HepG2 (cell line): ENCODE results near the gene NELFCD. TPM values are rescaled to one million over a fixed set of nuclear protein-coding genes. Genes with fewer than 3 reads are reported as not detected.

Experiments
- ATRX ChIP-seq: sonication (generic); formaldehyde crosslinking; IDR thresholded peaks from 2 replicates; pipeline ENCODE4 v1.4.0; 2020; ENCODE audit warnings: missing genetic modification reagents, borderline replicate concordance
- BRCA1 ChIP-seq: sonication (generic); formaldehyde crosslinking; IDR thresholded peaks from 2 replicates; pipeline ENCODE4 v1.4.0; 2020; ENCODE audit warnings: missing genetic modification reagents
- CHCHD3 ChIP-seq: sonication (generic); formaldehyde crosslinking; IDR thresholded peaks from 2 replicates; pipeline ENCODE4 v1.8.0; 2022; ENCODE audit warnings: mild to moderate bottlenecking, missing genetic modification reagents, moderate library complexity
- FOXO1 ChIP-seq: sonication (generic); formaldehyde crosslinking; IDR thresholded peaks from 2 replicates; pipeline ENCODE4 v1.4.0; 2020; ENCODE audit warnings: missing genetic modification reagents
- FOXP1 ChIP-seq, 2 experiments: fragments of 450-650 bp in 1 of 2; IDR thresholded peaks; 2 replicates each; pipeline ENCODE4 v1.6.1; 2017 to 2018; ENCODE audit warnings: antibody characterized with exemption in 1 of 2
- HCFC1 ChIP-seq: fragments of 150-350 bp; IDR thresholded peaks from 2 replicates; pipeline ENCODE4 v1.6.1; 2014; ENCODE audit warnings: low read depth, low read length
- KDM1A ChIP-seq: IDR thresholded peaks from 2 replicates; pipeline ENCODE4 v1.6.1; 2016; ENCODE audit warnings: missing compliant biosample characterization
- KLF15 ChIP-seq: sonication (generic); formaldehyde crosslinking; IDR thresholded peaks from 2 replicates; pipeline ENCODE4 v1.8.1; 2023; ENCODE audit warnings: borderline replicate concordance, mild to moderate bottlenecking, inconsistent platforms, missing genetic modification reagents, mixed read lengths
- MEF2D ChIP-seq: sonication (generic); formaldehyde crosslinking; IDR thresholded peaks from 2 replicates; pipeline ENCODE4 v1.5.1; 2020; ENCODE audit warnings: mild to moderate bottlenecking, missing genetic modification reagents
- MIXL1 ChIP-seq: IDR thresholded peaks from 2 replicates; pipeline ENCODE4 v1.6.1; 2016
- MTF1 ChIP-seq: sonication (generic); formaldehyde crosslinking; IDR thresholded peaks from 2 replicates; pipeline ENCODE4 v1.5.0; 2020; ENCODE audit warnings: missing genetic modification reagents
- NFKBIZ ChIP-seq: IDR thresholded peaks from 2 replicates; pipeline ENCODE4 v1.6.1; 2018; ENCODE audit warnings: missing genetic modification reagents, missing compliant biosample characterization
- PLRG1 ChIP-seq: fragments of 450-650 bp; conservative IDR thresholded peaks from 2 replicates; pipeline ENCODE4 v1.6.1; 2016
- SMARCC2 ChIP-seq: fragments of 450-650 bp; IDR thresholded peaks from 2 replicates; pipeline ENCODE4 v1.6.1; 2017; ENCODE audit warnings: antibody characterized with exemption, mild to moderate bottlenecking
- SMC3 ChIP-seq: IDR thresholded peaks from 2 replicates; pipeline ENCODE4 v1.6.1; 2011; ENCODE audit warnings: low read length, improper control_type of control experiment
- SP1 ChIP-seq, 2 experiments: fragments of 450-650 bp in 1 of 2; sonication (generic) in 1 of 2; formaldehyde crosslinking in 1 of 2; IDR thresholded peaks; 2 replicates each; pipeline versions ENCODE4 v1.4.0 to v1.6.1; 2016 to 2020; ENCODE audit warnings: missing genetic modification reagents in 1 of 2
- SP4 ChIP-seq: sonication (generic); formaldehyde crosslinking; IDR thresholded peaks from 2 replicates; pipeline ENCODE4 v1.8.1; 2023; ENCODE audit warnings: mild to moderate bottlenecking, missing genetic modification reagents
- TCF7 ChIP-seq: sonication (generic); IDR thresholded peaks from 2 replicates; pipeline ENCODE4 v1.6.1; 2016; ENCODE audit warnings: antibody characterized with exemption, low read depth
- ZBTB3 ChIP-seq: sonication (generic); formaldehyde crosslinking; IDR thresholded peaks from 2 replicates; pipeline ENCODE4 v1.4.0; 2020; ENCODE audit warnings: low read depth, mild to moderate bottlenecking, moderate library complexity, missing genetic modification reagents, borderline replicate concordance
- ZBTB38 ChIP-seq: sonication (generic); formaldehyde crosslinking; IDR thresholded peaks from 2 replicates; pipeline ENCODE4 v1.5.1; 2020; ENCODE audit warnings: mild to moderate bottlenecking, missing genetic modification reagents
- ZFP82 ChIP-seq: sonication (generic); formaldehyde crosslinking; IDR thresholded peaks from 2 replicates; pipeline ENCODE4 v1.5.1; 2020; ENCODE audit warnings: mild to moderate bottlenecking, missing genetic modification reagents, borderline replicate concordance
- ZKSCAN5 ChIP-seq: sonication (generic); formaldehyde crosslinking; IDR thresholded peaks from 2 replicates; pipeline ENCODE4 v1.5.1; 2020; ENCODE audit warnings: mild to moderate bottlenecking, missing genetic modification reagents
- ZMYM3 ChIP-seq: sonication (generic); formaldehyde crosslinking; IDR thresholded peaks from 2 replicates; pipeline ENCODE4 v1.5.1; 2020; ENCODE audit warnings: mild to moderate bottlenecking, missing genetic modification reagents
- ZNF253 ChIP-seq: sonication (generic); formaldehyde crosslinking; IDR thresholded peaks from 2 replicates; pipeline ENCODE4 v1.8.0; 2022; ENCODE audit warnings: mild to moderate bottlenecking, missing genetic modification reagents, borderline replicate concordance
- ZNF296 ChIP-seq: sonication (generic); formaldehyde crosslinking; conservative IDR thresholded peaks from 2 replicates; pipeline ENCODE4 v1.5.0; 2020; ENCODE audit warnings: mild to moderate bottlenecking, missing genetic modification reagents
- ZNF3 ChIP-seq: IDR thresholded peaks from 2 replicates; pipeline ENCODE4 v1.7.0; 2017; ENCODE audit warnings: inconsistent platforms
- ZNF337 ChIP-seq: sonication (generic); formaldehyde crosslinking; IDR thresholded peaks from 2 replicates; pipeline ENCODE4 v1.5.1; 2020; ENCODE audit warnings: missing genetic modification reagents, low read depth, mild to moderate bottlenecking, borderline replicate concordance
- ZNF432 ChIP-seq: sonication (generic); formaldehyde crosslinking; IDR thresholded peaks from 2 replicates; pipeline ENCODE4 v1.5.0; 2020; ENCODE audit warnings: missing genetic modification reagents, mild to moderate bottlenecking, borderline replicate concordance
- ZNF468 ChIP-seq: sonication (generic); formaldehyde crosslinking; IDR thresholded peaks from 2 replicates; pipeline ENCODE4 v1.8.0; 2022; ENCODE audit warnings: mild to moderate bottlenecking, moderate library complexity, missing genetic modification reagents
- ZNF558 ChIP-seq: sonication (generic); formaldehyde crosslinking; IDR thresholded peaks from 2 replicates; pipeline ENCODE4 v1.9.0; 2022; ENCODE audit warnings: mild to moderate bottlenecking, missing genetic modification reagents, borderline replicate concordance
- ZNF749 ChIP-seq: sonication (generic); formaldehyde crosslinking; IDR thresholded peaks from 2 replicates; pipeline ENCODE4 v1.8.0; 2022; ENCODE audit warnings: mild to moderate bottlenecking, missing genetic modification reagents, moderate library complexity, borderline replicate concordance
- ZNF773 ChIP-seq: sonication (generic); formaldehyde crosslinking; IDR thresholded peaks from 2 replicates; pipeline ENCODE4 v1.4.0; 2020; ENCODE audit warnings: missing genetic modification reagents, borderline replicate concordance
- ZNF775 ChIP-seq: sonication (generic); formaldehyde crosslinking; IDR thresholded peaks from 2 replicates; pipeline ENCODE4 v1.4.0; 2020; ENCODE audit warnings: missing genetic modification reagents, mild to moderate bottlenecking, moderate library complexity, borderline replicate concordance
- polyA plus RNA-seq, 8 experiments: library from polyadenylated mRNA; depleted of rRNA in 3 of 8; stranded (reverse) in 7 of 8; unstranded in 1 of 8; fragments of >200 nt; fragmentation: Illumina TruSeq in 4 of 8; extraction: Trizol in 4 of 8; gene quantifications; 2 replicates each; pipeline versions ENCODE4 v1.2.1 to v1.2.3, GENCODE V29; 2011 to 2016; ENCODE audit warnings: low read depth in 4 of 8, missing spikeins in 1 of 8, mixed read lengths in 1 of 8; ENCODE audit not compliant: insufficient read depth in 1 of 8
- total RNA-seq, 5 experiments: library from RNA; depleted of rRNA; stranded (reverse); fragments of >200 nt; fragmentation: Illumina TruSeq; extraction: Trizol; gene quantifications; 2 replicates each; pipeline ENCODE4 v1.2.3, GENCODE V29; 2016; ENCODE audit warnings: low read depth in 1 of 5
- TF ChIP-seq, protein P1 (sequence below): sonication (generic); formaldehyde crosslinking; conservative IDR thresholded peaks from 2 replicates; pipeline ENCODE4 v1.8.1; 2023; ENCODE audit warnings: missing genetic modification reagents

Gene NELFCD
- total and polyA plus RNA-seq, 2 of the 13 experiments (the other 11 are each of a cell fraction or from before 2014, with no cell fraction given): 159 to 203 TPM

DNA sequence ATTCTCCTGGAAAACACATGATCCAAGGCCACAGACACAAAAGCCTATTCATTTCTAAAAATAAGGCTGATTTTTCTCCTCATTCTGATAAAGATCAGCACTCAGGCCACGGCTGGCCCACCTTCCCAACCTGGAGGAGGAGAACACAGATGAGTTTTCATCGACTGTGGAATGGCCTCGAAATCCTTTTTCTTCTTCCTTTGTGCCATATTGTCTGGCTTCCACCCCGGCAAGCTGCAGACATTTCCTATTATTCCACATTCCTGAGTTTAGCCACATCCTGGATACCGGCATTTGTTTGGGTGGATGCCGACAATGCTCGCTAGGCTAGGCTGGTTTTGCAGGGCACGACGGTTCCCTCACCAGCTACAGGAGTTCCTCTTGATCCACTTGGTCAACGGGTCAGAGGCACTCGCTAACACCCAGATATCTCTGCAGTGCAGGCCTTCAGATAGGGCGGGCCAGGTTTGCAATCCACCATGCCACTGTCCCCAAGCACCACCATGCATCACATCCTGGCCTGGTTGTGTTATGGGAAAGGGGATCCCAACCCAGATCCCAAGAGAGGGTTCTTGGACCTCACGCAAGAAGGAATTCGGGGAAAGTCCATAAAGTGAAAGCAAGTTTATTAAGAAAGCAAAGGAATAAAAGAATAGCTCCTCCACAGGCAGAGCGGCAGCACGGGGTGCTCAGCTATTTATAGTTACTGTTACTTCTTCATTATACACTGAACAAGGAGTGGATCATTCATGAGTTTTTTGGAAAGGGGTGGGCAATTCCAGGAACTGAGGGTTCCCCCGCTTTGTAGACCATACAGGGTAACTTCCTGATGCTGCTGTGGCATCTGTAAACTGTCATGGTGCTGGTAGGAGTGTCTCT, 30.2 kb downstream of the NELFCD start (continued):
- TF ChIP-seq ZNF558 (CRISPR knock-in tag) (no peak), FOXP1 (IDR thresholded peaks at IDR 0.05) (no peak), FOXP1 (CRISPR knock-in tag; IDR thresholded peaks at IDR 0.05) (no peak), NFKBIZ (no peak), ZNF749 (CRISPR knock-in tag) (no peak), ZNF432 (CRISPR knock-in tag) (no peak), SMC3 (no peak), CHCHD3 (CRISPR knock-in tag) (no peak), HCFC1 (no peak; the same call in 1 of the 2 replicates), MEF2D (CRISPR knock-in tag) (no peak), KLF15 (CRISPR knock-in tag) (no peak), ZBTB3 (CRISPR knock-in tag) (no peak), SMARCC2 (no peak), ZMYM3 (CRISPR knock-in tag) (peak; percentile 6; the same call in 1 of the 2 replicates), ZNF3 (CRISPR knock-in tag) (no peak), SP4 (CRISPR knock-in tag) (no peak; the same call in 1 of the 2 replicates), PLRG1 (no peak), ZBTB38 (CRISPR knock-in tag) (peak; percentile 100), ZNF468 (CRISPR knock-in tag) (no peak), ZFP82 (no peak), FOXO1 (CRISPR knock-in tag) (no peak), TCF7 (no peak), ATRX (CRISPR knock-in tag) (no peak), ZNF775 (CRISPR knock-in tag) (no peak), MTF1 (CRISPR knock-in tag) (no peak), BRCA1 (0 out of 2 replicates have a peak, but pooled peaks have one; percentile 16), KDM1A (CRISPR knock-in tag) (no peak), ZNF296 (CRISPR knock-in tag) (no peak), ZKSCAN5 (no peak), ZNF253 (no peak), ZNF773 (no peak), MIXL1 (CRISPR knock-in tag) (no peak), ZNF337 (CRISPR knock-in tag) (no peak), SP1 (IDR thresholded peaks at IDR 0.05) (no peak), SP1 (CRISPR knock-in tag; IDR thresholded peaks at IDR 0.05) (0 out of 2 replicates have a peak, but pooled peaks have one; percentile 8)
- TF ChIP-seq, protein P1, sequence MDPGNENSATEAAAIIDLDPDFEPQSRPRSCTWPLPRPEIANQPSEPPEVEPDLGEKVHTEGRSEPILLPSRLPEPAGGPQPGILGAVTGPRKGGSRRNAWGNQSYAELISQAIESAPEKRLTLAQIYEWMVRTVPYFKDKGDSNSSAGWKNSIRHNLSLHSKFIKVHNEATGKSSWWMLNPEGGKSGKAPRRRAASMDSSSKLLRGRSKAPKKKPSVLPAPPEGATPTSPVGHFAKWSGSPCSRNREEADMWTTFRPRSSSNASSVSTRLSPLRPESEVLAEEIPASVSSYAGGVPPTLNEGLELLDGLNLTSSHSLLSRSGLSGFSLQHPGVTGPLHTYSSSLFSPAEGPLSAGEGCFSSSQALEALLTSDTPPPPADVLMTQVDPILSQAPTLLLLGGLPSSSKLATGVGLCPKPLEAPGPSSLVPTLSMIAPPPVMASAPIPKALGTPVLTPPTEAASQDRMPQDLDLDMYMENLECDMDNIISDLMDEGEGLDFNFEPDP (CRISPR knock-in tag): no peak
